ENCODE data around the gene PDCD1LG2. TPM values are rescaled to one million over a fixed set of nuclear protein-coding genes. Genes with fewer than 3 reads are reported as not detected.

Gene PDCD1LG2
- total and polyA plus RNA-seq, 8 donors: 0.18 to 2.3 (median 0.87) TPM; not detected in 2

- Histone ChIP-seq H3K9me3 (no peaks in the 10 kb centered on the region), H3K4me1 (peaks cover 0 to 18% (median 4%) of the 10 kb centered on the region in 4 donors), H3K4me3 (no peak overlapping the region), H3K36me3 (no peaks in the 10 kb centered on the region), H3K27ac (peak overlapping the region in 3 of 5 donors; percentile 8 to 57 (median 49)), H3K27me3 (no peaks in the 10 kb centered on the region)
- intact Hi-C loops (cut with DNase I; ENCODE audit: low total_unique reads): no loop called here
- WGBS, 5 donors: 46 to 65% (median 56%) methylated on average over 7 of the region's 7 CpGs
- no peak for TF ChIP-seq POLR2A (IDR thresholded peaks at IDR 0.05)
- no peak for TF ChIP-seq CTCF (IDR thresholded peaks at IDR 0.05)
- TF ChIP-seq POLR2AphosphoS5 (IDR thresholded peaks at IDR 0.05): no peak
- no peak for TF ChIP-seq EP300 (IDR thresholded peaks at IDR 0.05)
- peak in 1 of 2 donors; percentile 58 for DNase-seq
These were observed 47.6 kb downstream of the PDCD1LG2 start for GRCh38 chr9:5557606-5558587.

GRCh38 chr9:5559659-5560058 is 49.3 kb downstream of the PDCD1LG2 start:
- Histone ChIP-seq H3K4me3 (no peak overlapping the region), H3K27ac (no peak overlapping the region), H3K9me3 (no peaks in the 10 kb centered on the region), H3K27me3 (no peaks in the 10 kb centered on the region), H3K4me1 (peaks cover 0 to 22% (median 4%) of the 10 kb centered on the region in 4 donors), H3K36me3 (no peaks in the 10 kb centered on the region)
- intact Hi-C loops (cut with DNase I; ENCODE audit: low total_unique reads): no loop called here
- TF ChIP-seq POLR2A (IDR thresholded peaks at IDR 0.05) (no peak), POLR2AphosphoS5 (IDR thresholded peaks at IDR 0.05) (no peak)
- DNase-seq: no peak
- 59 to 79% (median 75%) methylated on average over 2 of the region's 2 CpGs for WGBS, 5 donors

- WGBS, 5 donors: 83 to 90% (median 88%) methylated on average over 4 of the region's 4 CpGs
- peaks cover 0 to 22% (median 4%) of the 10 kb centered on the region in 4 donors for H3K4me1 ChIP-seq
- H3K4me3 ChIP-seq: no peak overlapping the region
- H3K9me3 ChIP-seq: no peaks in the 10 kb centered on the region
- no peaks in the 10 kb centered on the region for H3K27me3 ChIP-seq
- H3K36me3 ChIP-seq: no peaks in the 10 kb centered on the region
- no peak for DNase-seq
- intact Hi-C loops (cut with DNase I; ENCODE audit: low total_unique reads): no loop called here
- no peak overlapping the region for H3K27ac ChIP-seq
- TF ChIP-seq POLR2AphosphoS5 (IDR thresholded peaks at IDR 0.05): no peak
- no peak for TF ChIP-seq EP300 (IDR thresholded peaks at IDR 0.05)
- no peak for TF ChIP-seq POLR2A (IDR thresholded peaks at IDR 0.05)
- no peak for TF ChIP-seq CTCF (IDR thresholded peaks at IDR 0.05)
These were observed 50.2 kb downstream of the PDCD1LG2 start for GRCh38 chr9:5560443-5561100.

- H3K4me1 ChIP-seq: peaks cover 0 to 22% (median 4%) of the 10 kb centered on the region in 4 donors
- no peak overlapping the region for H3K4me3 ChIP-seq
- no peaks in the 10 kb centered on the region for H3K9me3 ChIP-seq
- H3K27ac ChIP-seq: no peak overlapping the region
- 95 to 100% (median 96%) methylated on average over 1 of the region's 1 CpG for WGBS, 5 donors
- TF ChIP-seq POLR2A (IDR thresholded peaks at IDR 0.05): no peak
- no peaks in the 10 kb centered on the region for H3K36me3 ChIP-seq
- DNase-seq: no peak
- H3K27me3 ChIP-seq: no peaks in the 10 kb centered on the region
- intact Hi-C loops (cut with DNase I; ENCODE audit: low total_unique reads): no loop called here
These were observed 51.6 kb downstream of the PDCD1LG2 start for GRCh38 chr9:5561828-5562488.

GRCh38 chr9:5562806-5563416 is 52.6 kb downstream of the PDCD1LG2 start:
- TF ChIP-seq EP300 (IDR thresholded peaks at IDR 0.05) (no peak), CTCF (IDR thresholded peaks at IDR 0.05) (no peak), POLR2AphosphoS5 (IDR thresholded peaks at IDR 0.05) (no peak), POLR2A (IDR thresholded peaks at IDR 0.05) (no peak)
- no peak overlapping the region for H3K4me3 ChIP-seq
- H3K9me3 ChIP-seq: no peaks in the 10 kb centered on the region
- peaks cover 0 to 12% (median under 1%) of the 10 kb centered on the region in 4 donors for H3K4me1 ChIP-seq
- no peak for DNase-seq
- H3K27me3 ChIP-seq: no peaks in the 10 kb centered on the region
- H3K27ac ChIP-seq: no peak overlapping the region
- intact Hi-C loops (cut with DNase I; ENCODE audit: low total_unique reads): no loop called here
- H3K36me3 ChIP-seq: no peaks in the 10 kb centered on the region
- WGBS, 5 donors: 62 to 72% (median 70%) methylated on average over 5 of the region's 5 CpGs

Data from stomach (tissue), 9 donors.